WI38 (cell line): Measurements from ENCODE around the gene DSPP.

Experiments
- H3K4me3 ChIP-seq: 2 replicates; pipeline ENCODE4 v1.5.1; 2011; ENCODE audit warnings: low read depth, mild to moderate bottlenecking, control low read depth, low read length
- CTCF ChIP-seq: IDR thresholded peaks from 2 replicates; pipeline ENCODE4 v1.5.1; 2012; ENCODE audit warnings: low read depth, mild to moderate bottlenecking, control low read depth, low read length

Gene DSPP

GRCh38 chr4:87624698-87625097, 16.4 kb downstream of the DSPP start:
- TF ChIP-seq CTCF, result no peak
- H3K4me3 ChIP-seq, result no peak overlapping the region

- H3K4me3 ChIP-seq, result no peak overlapping the region
- no peak for TF ChIP-seq CTCF
Measured at GRCh38 chr4:87631668-87632067, 23.3 kb downstream of the DSPP start.

- H3K4me3 ChIP-seq, result no peak overlapping the region
- no peak for TF ChIP-seq CTCF
Measured at GRCh38 chr4:87632469-87632868, 24.1 kb downstream of the DSPP start.

- TF ChIP-seq CTCF, result no peak
Measured at GRCh38 chr4:87633243-87633642, 24.9 kb downstream of the DSPP start.

GRCh38 chr4:87644286-87644685, 36.0 kb downstream of the DSPP start:
- no peak for TF ChIP-seq CTCF
- H3K4me3 ChIP-seq, result no peak overlapping the region

More at GRCh38 chr4:87633243-87633642, 24.9 kb downstream of the DSPP start:
- H3K4me3 ChIP-seq, result no peak overlapping the region

GRCh38 chr4:87649980-87650379, 41.7 kb downstream of the DSPP start, which contains the start of gene DMP1:
Gene DMP1, plus strand, starts transcription at chr4:87650280. Its CDS starts 6,213 bp downstream, at chr4:87656493.
- no peak for TF ChIP-seq CTCF

GRCh38 chr4:87650938-87651337, 42.6 kb downstream of the DSPP start:
- no peak for TF ChIP-seq CTCF
- H3K4me3 ChIP-seq, result no peak overlapping the region

More at GRCh38 chr4:87649980-87650379, 41.7 kb downstream of the DSPP start, which contains the start of gene DMP1:
- no peak within 1 kb of the TSS for H3K4me3 ChIP-seq
